22Rv1 (cell line): Measurements from ENCODE around the gene DYNLT1.

Source experiments
- H3K27ac ChIP-seq: fragments of 450-650 bp; 2 replicates; pipeline ENCODE4 v1.5.1; 2017
- ZFX ChIP-seq: fragments of 450-650 bp; IDR thresholded peaks from 2 replicates; pipeline ENCODE4 v1.6.1; 2017; ENCODE audit warnings: antibody characterized with exemption, borderline replicate concordance
- TF ChIP-seq, protein P1 (sequence below): fragments of 450-650 bp; IDR thresholded peaks from 2 replicates; pipeline ENCODE4 v1.5.1; 2017; ENCODE audit warnings: mild to moderate bottlenecking

DYNLT1 gene

DNA sequence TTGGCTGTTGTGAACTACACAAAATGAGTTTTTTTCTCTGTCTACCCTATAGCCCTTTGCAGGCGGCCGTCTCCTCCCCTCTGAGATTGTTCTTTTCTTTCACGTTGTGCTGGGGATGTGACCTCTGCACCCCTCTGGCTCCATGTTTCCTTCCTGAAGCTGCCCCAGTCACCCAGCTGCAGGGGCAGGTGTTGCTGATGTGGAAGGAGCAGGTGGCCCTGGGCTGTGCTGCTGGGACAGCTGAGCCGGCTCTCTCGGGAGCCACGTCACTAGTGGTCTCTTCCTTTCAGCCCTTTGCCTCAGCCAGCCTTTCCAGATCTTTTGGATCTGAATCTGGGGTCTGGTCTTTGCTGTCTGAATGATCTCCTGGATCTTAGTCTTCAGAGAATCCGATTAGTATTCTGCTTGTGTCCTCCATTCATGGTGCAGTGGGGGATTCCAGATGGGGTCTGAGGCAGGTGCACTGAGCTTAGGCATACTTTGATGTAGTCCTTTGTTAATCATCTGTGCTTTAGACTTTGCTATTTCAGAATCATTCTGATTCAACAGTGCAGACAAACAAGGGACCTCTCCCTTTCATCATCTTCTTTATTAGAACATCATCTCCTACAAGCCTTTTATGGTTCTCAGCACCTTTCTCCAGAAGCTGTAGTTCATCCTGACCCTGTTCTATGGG lies 53.3 kb downstream of the DYNLT1 start:
- TF ChIP-seq, protein P1, sequence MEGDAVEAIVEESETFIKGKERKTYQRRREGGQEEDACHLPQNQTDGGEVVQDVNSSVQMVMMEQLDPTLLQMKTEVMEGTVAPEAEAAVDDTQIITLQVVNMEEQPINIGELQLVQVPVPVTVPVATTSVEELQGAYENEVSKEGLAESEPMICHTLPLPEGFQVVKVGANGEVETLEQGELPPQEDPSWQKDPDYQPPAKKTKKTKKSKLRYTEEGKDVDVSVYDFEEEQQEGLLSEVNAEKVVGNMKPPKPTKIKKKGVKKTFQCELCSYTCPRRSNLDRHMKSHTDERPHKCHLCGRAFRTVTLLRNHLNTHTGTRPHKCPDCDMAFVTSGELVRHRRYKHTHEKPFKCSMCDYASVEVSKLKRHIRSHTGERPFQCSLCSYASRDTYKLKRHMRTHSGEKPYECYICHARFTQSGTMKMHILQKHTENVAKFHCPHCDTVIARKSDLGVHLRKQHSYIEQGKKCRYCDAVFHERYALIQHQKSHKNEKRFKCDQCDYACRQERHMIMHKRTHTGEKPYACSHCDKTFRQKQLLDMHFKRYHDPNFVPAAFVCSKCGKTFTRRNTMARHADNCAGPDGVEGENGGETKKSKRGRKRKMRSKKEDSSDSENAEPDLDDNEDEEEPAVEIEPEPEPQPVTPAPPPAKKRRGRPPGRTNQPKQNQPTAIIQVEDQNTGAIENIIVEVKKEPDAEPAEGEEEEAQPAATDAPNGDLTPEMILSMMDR = no peak
- no peak for TF ChIP-seq ZFX
- no peak overlapping the region for H3K27ac ChIP-seq

DNA sequence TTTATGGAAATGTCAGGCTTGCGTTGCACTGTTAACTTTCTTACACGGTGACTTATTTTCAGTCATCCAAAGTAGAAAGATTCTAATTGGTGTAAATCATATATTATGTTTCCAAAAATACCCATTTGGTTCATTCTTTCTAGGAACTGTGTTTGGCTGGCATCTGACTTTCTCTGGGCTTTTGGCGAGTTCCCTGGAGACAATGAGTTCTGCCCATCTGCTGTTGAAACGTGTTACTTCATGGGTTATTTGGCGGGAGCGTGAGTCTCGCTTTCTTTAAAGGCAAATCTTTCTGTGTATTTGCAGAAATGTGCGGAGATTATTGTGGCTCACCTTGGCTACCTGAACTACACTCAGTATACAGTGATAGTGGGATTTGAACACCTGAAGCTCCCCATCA lies 55.2 kb downstream of the DYNLT1 start:
- TF ChIP-seq, protein P1 = no peak
- TF ChIP-seq ZFX = no peak
- no peak overlapping the region for H3K27ac ChIP-seq

DNA sequence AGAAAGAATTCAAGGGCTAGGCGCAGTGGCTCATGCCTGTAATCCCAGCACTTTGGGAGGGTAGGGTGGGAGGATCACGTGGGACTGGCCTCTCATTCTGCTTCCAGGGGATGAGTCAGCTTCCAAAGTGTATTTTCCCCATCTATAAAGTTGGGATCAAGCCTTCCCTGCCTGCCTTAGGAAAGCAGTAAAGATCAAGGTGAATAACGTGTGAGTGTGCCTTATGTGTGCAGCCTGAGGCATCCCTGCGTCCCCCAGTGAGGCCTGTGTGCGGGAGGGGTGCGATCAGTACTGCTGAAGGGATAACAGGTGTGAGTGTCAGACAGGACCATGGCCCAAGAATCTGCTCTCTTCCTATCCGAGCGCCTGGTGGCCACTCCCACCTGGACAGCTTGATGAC lies 57.9 kb downstream of the DYNLT1 start:
- TF ChIP-seq, protein P1 = no peak
- H3K27ac ChIP-seq = no peak overlapping the region
